Right renal cortex interstitium (tissue), 3 donors: ENCODE results near the gene TP73. TPM values are rescaled to one million over a fixed set of nuclear protein-coding genes. Genes with fewer than 3 reads are reported as not detected.

Experiments used
- DNase-seq, 3 donors: peaks; one replicate each; pipeline ENCODE4 v3.0.0-alpha.2; 2013; ENCODE audit warnings: low read depth in 3 of 3, low spot score in 2 of 3
- polyA plus RNA-seq, 3 donors: library from polyadenylated mRNA; unstranded; fragments of 120-200 nt; gene quantifications; one replicate each; pipeline ENCODE4 v1.2.1, GENCODE V29; 2013; ENCODE audit not compliant: insufficient read length in 3 of 3

TP73 gene
- polyA plus RNA-seq, 3 donors: 0.35 to 0.45 (median 0.40) TPM

GRCh38 chr1:3775490-3776230 lies 123.3 kb downstream of the TP73 start:
- peak in 1 of 3 donors; percentile 58 for DNase-seq

- DNase-seq: no peak
Observed at GRCh38 chr1:3776231-3776961, 124.1 kb downstream of the TP73 start.

GRCh38 chr1:3777078-3777547 lies 124.8 kb downstream of the TP73 start:
- DNase-seq: no peak

GRCh38 chr1:3777647-3778589 lies 125.6 kb downstream of the TP73 start:
- DNase-seq: no peak

GRCh38 chr1:3778590-3779264 lies 126.4 kb downstream of the TP73 start:
- no peak for DNase-seq

GRCh38 chr1:3779265-3779911 lies 127.1 kb downstream of the TP73 start:
- no peak for DNase-seq

- DNase-seq: no peak
Observed at GRCh38 chr1:3779912-3780416, 127.6 kb downstream of the TP73 start.

- no peak for DNase-seq
Observed at GRCh38 chr1:3780901-3781300, 128.6 kb downstream of the TP73 start.

GRCh38 chr1:3783651-3784474 lies 131.5 kb downstream of the TP73 start:
- no peak for DNase-seq

GRCh38 chr1:3785045-3785444 lies 132.7 kb downstream of the TP73 start:
- DNase-seq: no peak

GRCh38 chr1:3785456-3786157 lies 133.3 kb downstream of the TP73 start:
- no peak for DNase-seq

Other genes starting within 250 kb of the TP73 start
- 10 to 100 TPM; 15.0 to 17.0 (median 15.3) TPM for gene ARHGEF16, start 197.9 kb upstream of the TP73 start, polyA plus RNA-seq
- 1 to 10 TPM; 6.4 to 8.1 (median 7.0) TPM for gene MEGF6, start 41.0 kb upstream of the TP73 start, polyA plus RNA-seq
- gene TPRG1L, start 27.5 kb upstream of the TP73 start, polyA plus RNA-seq: 10 to 100 TPM; 41.0 to 45.6 (median 41.6) TPM
- 10 to 100 TPM; 16.4 to 19.5 (median 17.0) TPM for gene WRAP73, start 2.4 kb upstream of the TP73 start, polyA plus RNA-seq
- under 1 TPM; 0.10 to 0.30 (median 0.17) TPM for gene CCDC27, start 99.9 kb downstream of the TP73 start, polyA plus RNA-seq
- 10 to 100 TPM in 2 of 3 donors, 1 to 10 TPM in 1; 9.8 to 14.6 (median 11.5) TPM for gene SMIM1, start 120.2 kb downstream of the TP73 start, polyA plus RNA-seq
- 10 to 100 TPM; 61.9 to 63.4 (median 62.5) TPM for gene LRRC47, start 144.0 kb downstream of the TP73 start, polyA plus RNA-seq
- gene CEP104, start 204.7 kb downstream of the TP73 start, polyA plus RNA-seq: 10 to 100 TPM; 35.5 to 41.8 (median 37.0) TPM
- 1 to 10 TPM; 6.3 to 8.2 (median 6.4) TPM for gene DFFB, start 205.0 kb downstream of the TP73 start, polyA plus RNA-seq
- gene C1orf174, start 247.8 kb downstream of the TP73 start, polyA plus RNA-seq: 10 to 100 TPM; 24.9 to 28.6 (median 28.1) TPM